Common myeloid progenitor, CD34-positive (primary cell): ENCODE measurements around the gene CCDC47.
"Not testable (repeated sequence)": the region's sequence is repeated elsewhere in the genome, so short reads cannot be mapped to it uniquely, and the experiment has no call there.

Source experiments
- CTCF ChIA-PET: fragments of 350-600 bp; sonication (Branson Sonifier 250); formaldehyde crosslinking; loops from one replicate; lab custom pipeline; 2021; ENCODE audit warnings: antibody characterized with exemption; lab: Charles Lee
- POLR2A ChIA-PET: fragments of 350-600 bp; sonication (Branson Sonifier 250); formaldehyde crosslinking; loops from one replicate; lab custom pipeline; 2021; ENCODE audit warnings: antibody characterized with exemption; lab: Charles Lee
- DNase-seq, 3 donors: peaks; one replicate each; pipeline versions ENCODE4 v3.0.0 to v3.0.0-alpha.2; 2013
- H3K27ac ChIP-seq, 2 experiments: 1 replicate in 1 of 2; 2 replicates in 1 of 2; pipeline ENCODE4 v1.7.0; 2013; ENCODE audit warnings: inconsistent platforms in 2 of 2, low read length in 2 of 2, mild to moderate bottlenecking in 2 of 2, low read depth in 1 of 2, moderate library complexity in 1 of 2; ENCODE audit not compliant: severe bottlenecking in 2 of 2, insufficient read depth in 1 of 2, poor library complexity in 1 of 2
- H3K27me3 ChIP-seq, 5 experiments: replicated peaks in 2 of 5; 1 replicate in 3 of 5; 2 replicates in 2 of 5; pipeline versions ENCODE4 v1.6.1 to v1.7.0; 2013; ENCODE audit warnings: low read length in 4 of 5, mild to moderate bottlenecking in 2 of 5, moderate library complexity in 2 of 5, inconsistent platforms in 1 of 5; ENCODE audit not compliant: insufficient read depth in 5 of 5, control insufficient read depth in 4 of 5
- H3K36me3 ChIP-seq, 4 experiments: 1 replicate in 2 of 4; 2 replicates in 2 of 4; pipeline versions ENCODE4 v1.6.1 to v1.7.0; 2013; ENCODE audit warnings: low read length in 3 of 4, control low read depth in 1 of 4, mild to moderate bottlenecking in 1 of 4; ENCODE audit not compliant: control insufficient read depth in 4 of 4, insufficient read depth in 4 of 4
- H3K4me1 ChIP-seq, 4 experiments: 1 replicate in 3 of 4; 2 replicates in 1 of 4; pipeline versions ENCODE4 v1.6.1 to v1.7.1; 2013; ENCODE audit warnings: low read length in 3 of 4, mild to moderate bottlenecking in 3 of 4, control low read depth in 1 of 4, inconsistent platforms in 1 of 4, moderate library complexity in 1 of 4; ENCODE audit not compliant: control insufficient read depth in 4 of 4, insufficient read depth in 4 of 4; ENCODE audit errors: control extremely low read depth in 1 of 4
- H3K4me3 ChIP-seq, 7 experiments: 1 replicate in 4 of 7; 2 replicates in 3 of 7; pipeline versions ENCODE4 v1.5.1 to v1.7.0; 2013; ENCODE audit warnings: mild to moderate bottlenecking in 7 of 7, low read length in 6 of 7, moderate library complexity in 6 of 7, inconsistent platforms in 2 of 7, low read depth in 2 of 7, control low read depth in 1 of 7; ENCODE audit not compliant: insufficient read depth in 4 of 7, control insufficient read depth in 1 of 7; ENCODE audit errors: extremely low read depth in 1 of 7
- H3K9me3 ChIP-seq, 5 experiments: 1 replicate in 4 of 5; 2 replicates in 1 of 5; pipeline versions ENCODE4 v1.6.1 to v1.7.1; 2013; ENCODE audit warnings: low read length in 4 of 5, mild to moderate bottlenecking in 2 of 5, inconsistent platforms in 1 of 5, low read depth in 1 of 5, moderate library complexity in 1 of 5; ENCODE audit not compliant: control insufficient read depth in 4 of 5, insufficient read depth in 2 of 5; ENCODE audit errors: control extremely low read depth in 1 of 5
- WGBS: methylation state at CpG from one replicate; pipeline ENCODE4 v1.1.5; 2013; ENCODE audit not compliant: insufficient coverage; 5-methylcytosine and 5-hydroxymethylcytosine counted together

The CCDC47 gene

GRCh38 chr17:63798572-63799106 is 25.2 kb upstream of the CCDC47 start:
- CTCF ChIA-PET, result interaction anchor here (1.3 to 1.5 kb wide), 4 partner anchors 8 to 36 kb away, joined by 3 to 5 read pairs (median 4); no protein-coding TSS in a partner anchor
- Histone ChIP-seq H3K4me3 (no peak overlapping the region), H3K27me3 (no peaks in the 10 kb centered on the region), H3K27ac (no peak overlapping the region), H3K36me3 (peaks cover 11 to 92% (median 64%) of the 10 kb centered on the region in 4 experiments), H3K9me3 (no peaks in the 10 kb centered on the region), H3K4me1 (no peaks in the 10 kb centered on the region)
- no peak for DNase-seq
- 100% methylated on average over 3 of the region's 3 CpGs for WGBS
- POLR2A ChIA-PET, result interaction anchor here (1.3 kb wide), 1 partner anchor 25 kb away, joined by 4 read pairs; no protein-coding TSS in a partner anchor

GRCh38 chr17:63796375-63796774 is 23.0 kb upstream of the CCDC47 start:
- not testable (repeated sequence) for H3K4me1 ChIP-seq, H3K27ac ChIP-seq, DNase-seq, H3K4me3 ChIP-seq, H3K9me3 ChIP-seq, H3K27me3 ChIP-seq
- peaks cover 14 to 94% (median 63%) of the 10 kb centered on the region in 4 experiments for H3K36me3 ChIP-seq
- ChIA-PET CTCF (interaction anchor here (1.5 kb wide), 1 partner anchor 15 kb away, joined by 4 read pairs; no protein-coding TSS in a partner anchor), POLR2A (interaction anchor here (0.9 kb wide), 1 partner anchor 90 kb away, joined by 3 read pairs; no protein-coding TSS in a partner anchor)
- WGBS, result 96% methylated on average over 8 of the region's 10 CpGs

GRCh38 chr17:63792055-63792729 is 18.8 kb upstream of the CCDC47 start:
- Histone ChIP-seq H3K27me3 (no peaks in the 10 kb centered on the region), H3K27ac (no peak overlapping the region), H3K4me1 (no peaks in the 10 kb centered on the region), H3K9me3 (no peaks in the 10 kb centered on the region), H3K36me3 (peaks cover 16 to 84% (median 53%) of the 10 kb centered on the region in 4 experiments), H3K4me3 (no peak overlapping the region)
- DNase-seq, result no peak
- ChIA-PET CTCF (no interaction called here), POLR2A (no interaction called here)
- 100% methylated on average over 1 of the region's 3 CpGs for WGBS

- 97% methylated on average over 4 of the region's 6 CpGs for WGBS
- peaks cover 13 to 78% (median 45%) of the 10 kb centered on the region in 4 experiments for H3K36me3 ChIP-seq
- H3K27ac ChIP-seq, result no peak overlapping the region
- no peaks in the 10 kb centered on the region for H3K27me3 ChIP-seq
- H3K4me3 ChIP-seq, result no peak overlapping the region
- H3K9me3 ChIP-seq, result no peaks in the 10 kb centered on the region
- DNase-seq, result no peak
- no peaks in the 10 kb centered on the region for H3K4me1 ChIP-seq
- ChIA-PET CTCF (no interaction called here), POLR2A (interaction anchor here (0.7 kb wide), 1 partner anchor 93 kb away, joined by 3 read pairs; no protein-coding TSS in a partner anchor)
These were observed 16.7 kb upstream of the CCDC47 start for GRCh38 chr17:63790057-63790456.

- Histone ChIP-seq H3K4me1 (no peaks in the 10 kb centered on the region), H3K4me3 (no peak overlapping the region), H3K9me3 (no peaks in the 10 kb centered on the region), H3K27ac (peak overlapping the region in 1 of 2 experiments; percentile 25), H3K27me3 (no peaks in the 10 kb centered on the region), H3K36me3 (peaks cover 16 to 56% (median 39%) of the 10 kb centered on the region in 4 experiments)
- DNase-seq, result no peak
- 96% methylated on average over 6 of the region's 13 CpGs for WGBS
- POLR2A ChIA-PET, result no interaction called here
- CTCF ChIA-PET, result interaction anchor here (1.3 to 2.1 kb wide), 4 partner anchors 11 to 33 kb away, joined by 4 to 8 read pairs (median 4); no protein-coding TSS in a partner anchor
These were observed 13.7 kb upstream of the CCDC47 start for GRCh38 chr17:63786971-63787711.

GRCh38 chr17:63786117-63786516 is 12.7 kb upstream of the CCDC47 start:
- Histone ChIP-seq H3K4me3 (no peak overlapping the region), H3K27me3 (no peaks in the 10 kb centered on the region), H3K4me1 (no peaks in the 10 kb centered on the region), H3K36me3 (peaks cover 13 to 53% (median 39%) of the 10 kb centered on the region in 4 experiments), H3K9me3 (no peaks in the 10 kb centered on the region), H3K27ac (peak overlapping the region in 1 of 2 experiments; percentile 25)
- WGBS, result 89% methylated on average over 1 of the region's 1 CpG
- POLR2A ChIA-PET, result interaction anchor here (0.6 to 0.7 kb wide), 2 partner anchors 11 to 46 kb away, joined by 3 read pairs; no protein-coding TSS in a partner anchor
- CTCF ChIA-PET, result interaction anchor here (1.3 to 2.1 kb wide), 4 partner anchors 10 to 34 kb away, joined by 4 to 8 read pairs (median 4); no protein-coding TSS in a partner anchor
- no peak for DNase-seq
